H1 (cell line): ENCODE measurements around the gene MEF2C. TPM values are rescaled to one million over a fixed set of nuclear protein-coding genes. Genes with fewer than 3 reads are reported as not detected.

Experiments used
- CTCF ChIP-seq, 3 experiments: IDR thresholded peaks; 1 replicate in 2 of 3; 2 replicates in 1 of 3; pipeline versions ENCODE4 v1.5.1 to v1.6.1; 2011; ENCODE audit warnings: low read length in 3 of 3, mild to moderate bottlenecking in 3 of 3, inconsistent platforms in 2 of 3, low read depth in 1 of 3, moderate library complexity in 1 of 3; ENCODE audit not compliant: insufficient read depth in 1 of 3; ENCODE audit errors: control extremely low read depth in 1 of 3
- FOSL1 ChIP-seq: IDR thresholded peaks from 2 replicates; pipeline ENCODE4 v1.6.1; 2011; ENCODE audit warnings: mild to moderate bottlenecking, low read depth, low read length, moderate library complexity; ENCODE audit not compliant: insufficient read depth
- HDAC6 ChIP-seq: IDR thresholded peaks from one replicate; pipeline ENCODE4 v1.7.1; 2012; ENCODE audit warnings: low read depth, mild to moderate bottlenecking, inconsistent platforms, low read length, moderate library complexity
- PHF8 ChIP-seq: fragments of 200-600 bp; sonication (generic); conservative IDR thresholded peaks from 2 replicates; pipeline ENCODE4 v1.7.1; 2012; ENCODE audit warnings: low read depth, mild to moderate bottlenecking, inconsistent platforms, low read length, moderate library complexity
- RAD21 ChIP-seq, 2 experiments: IDR thresholded peaks in 1 of 2; conservative IDR thresholded peaks in 1 of 2; 2 replicates each; pipeline ENCODE4 v1.6.1; 2011; ENCODE audit warnings: low read depth in 2 of 2, low read length in 2 of 2, improper control_type of control experiment in 1 of 2, inconsistent platforms in 1 of 2, mild to moderate bottlenecking in 1 of 2, moderate library complexity in 1 of 2
- RNF2 ChIP-seq: fragments of 200-900, 300-1000 bp; sonication (generic); IDR thresholded peaks from 2 replicates; pipeline ENCODE4 v1.7.1; 2016; ENCODE audit warnings: borderline replicate concordance, low read depth, mild to moderate bottlenecking, antibody characterized with exemption, low read length; ENCODE audit not compliant: poor library complexity, severe bottlenecking; ENCODE audit errors: missing control alignments
- TAF1 ChIP-seq: IDR thresholded peaks from 2 replicates; pipeline ENCODE4 v1.6.1; 2011; ENCODE audit warnings: mild to moderate bottlenecking, low read depth, low read length
- polyA plus RNA-seq, 7 experiments: library from polyadenylated mRNA; depleted of rRNA in 3 of 7; stranded (reverse) in 5 of 7; unstranded in 2 of 7; fragments of >200 nt in 5 of 7; fragments of 200-250 nt in 2 of 7; gene quantifications; 1 replicate in 5 of 7; 2 replicates in 1 of 7; 4 replicates in 1 of 7; pipeline versions ENCODE4 v1.2.1 to v1.2.3, GENCODE V29; 2011 to 2013; ENCODE audit warnings: missing spikeins in 2 of 7, mixed read lengths in 2 of 7
- total RNA-seq: library from RNA; stranded (reverse); fragmentation: NEBNext Ultra II Directional; extraction: Animal tissue kit (Norgen Biotek cat#: 25700); gene quantifications from 2 replicates; pipeline ENCODE4 v1.2.1, GENCODE V29; 2021

The MEF2C gene
- total and polyA plus RNA-seq, 2 of the 8 experiments (the other 6 are each of a cell fraction or from before 2014, with no cell fraction given): 0.59 to 0.99 TPM

- TF ChIP-seq CTCF (IDR thresholded peaks at IDR 0.05; ENCODE audit: control extremely low read depth in 1 of 3, insufficient read depth in 1 of 3, low read depth in 1 of 3, low read length in 3 of 3) (no peak), TAF1 (no peak), RNF2 (no peak), PHF8 (no peak), HDAC6 (no peak), RAD21 (IDR thresholded peaks at IDR 0.05 in 1 of 2, conservative IDR thresholded peaks at IDR 0.05 in 1 of 2; ENCODE audit: low read depth in 2 of 2, low read length in 2 of 2) (no peak), FOSL1 (no peak)
These were observed 110.9 kb downstream of the MEF2C start (continued) for GRCh38 chr5:88772047-88772446.
